Activated naive CD8-positive, alpha-beta T cell treated with anti-CD3 and anti-CD28 coated beads for 36 hours (primary cell): ENCODE measurements around the gene IL2RG. TPM values are rescaled to one million over a fixed set of nuclear protein-coding genes. Genes with fewer than 3 reads are reported as not detected.

Experiments used
- DNase-seq: peaks from one replicate; pipeline ENCODE4 v3.0.0; 2021
- H3K27ac Mint-ChIP-seq: one replicate; pipeline ENCODE4 v1.8.0; 2022; ENCODE audit warnings: mild to moderate bottlenecking, moderate library complexity, mixed read lengths
- H3K27me3 Mint-ChIP-seq: one replicate; pipeline ENCODE4 v1.8.0; 2022; ENCODE audit warnings: mild to moderate bottlenecking, mixed read lengths
- H3K36me3 Mint-ChIP-seq: one replicate; pipeline ENCODE4 v1.8.0; 2021; ENCODE audit warnings: mild to moderate bottlenecking, mixed read lengths
- H3K4me1 Mint-ChIP-seq: one replicate; pipeline ENCODE4 v1.8.0; 2021; ENCODE audit warnings: mixed read lengths
- H3K4me3 Mint-ChIP-seq: one replicate; pipeline ENCODE4 v1.8.0; 2022; ENCODE audit warnings: mild to moderate bottlenecking, moderate library complexity, mixed read lengths
- H3K9me3 Mint-ChIP-seq: one replicate; pipeline ENCODE4 v1.8.0; 2022; ENCODE audit warnings: mixed read lengths
- total RNA-seq, 2 experiments: library from RNA; stranded (reverse); gene quantifications; one replicate each; pipeline ENCODE4 v1.2.3, GENCODE V29; 2021

IL2RG gene
- total RNA-seq, 2 experiments from 2014 or later: 231 to 241 TPM

DNA sequence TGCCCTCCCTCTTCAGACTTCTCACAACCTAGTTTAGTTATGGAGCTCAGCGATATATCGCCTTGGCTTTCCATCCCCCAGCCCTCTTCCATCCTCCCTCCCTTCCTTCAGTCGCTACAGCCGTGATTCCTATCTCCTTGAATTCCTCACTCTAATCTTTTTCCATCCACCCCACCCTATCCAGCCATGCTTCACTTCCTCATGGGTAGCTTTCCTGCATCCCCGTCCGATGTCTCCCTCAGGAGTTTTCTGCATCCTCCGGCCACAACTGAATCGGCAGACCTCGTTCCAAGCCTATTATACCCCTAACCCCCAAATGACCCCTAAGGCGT lies 43.7 kb downstream of the IL2RG start:
- no peaks in the 10 kb centered on the region for H3K27me3 Mint-ChIP-seq
- H3K4me1 Mint-ChIP-seq: peaks cover 11% of the 10 kb centered on the region
- DNase-seq: no peak
- H3K27ac Mint-ChIP-seq: peak overlapping the region; percentile 97
- peaks cover 12% of the 10 kb centered on the region for H3K36me3 Mint-ChIP-seq
- peak overlapping the region; percentile 99 for H3K4me3 Mint-ChIP-seq
- H3K9me3 Mint-ChIP-seq: no peaks in the 10 kb centered on the region

DNA sequence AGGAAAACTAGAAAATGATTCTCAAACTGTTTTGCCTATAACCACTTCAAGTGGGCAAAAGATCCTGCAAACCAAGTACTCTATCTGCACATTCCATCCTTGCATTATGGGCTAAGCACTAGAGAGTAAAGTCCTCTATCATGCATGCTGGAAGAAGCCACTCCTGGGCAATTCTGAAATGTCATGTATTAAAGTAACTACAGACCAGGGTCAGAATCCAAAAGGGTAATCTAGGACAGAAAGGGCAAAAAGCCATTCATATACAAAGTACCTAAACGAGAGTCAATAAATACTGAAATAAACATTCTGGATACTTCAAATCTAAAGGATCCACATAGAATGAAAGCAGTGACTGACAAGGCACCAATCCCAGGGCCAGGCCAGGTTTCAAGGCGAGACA lies 44.3 kb downstream of the IL2RG start:
- Mint-ChIP-seq H3K4me3 (peak overlapping the region; percentile 99), H3K9me3 (no peaks in the 10 kb centered on the region), H3K27me3 (no peaks in the 10 kb centered on the region), H3K36me3 (peaks cover 14% of the 10 kb centered on the region), H3K27ac (peak overlapping the region; percentile 97), H3K4me1 (peaks cover 11% of the 10 kb centered on the region)
- no peak for DNase-seq

DNA sequence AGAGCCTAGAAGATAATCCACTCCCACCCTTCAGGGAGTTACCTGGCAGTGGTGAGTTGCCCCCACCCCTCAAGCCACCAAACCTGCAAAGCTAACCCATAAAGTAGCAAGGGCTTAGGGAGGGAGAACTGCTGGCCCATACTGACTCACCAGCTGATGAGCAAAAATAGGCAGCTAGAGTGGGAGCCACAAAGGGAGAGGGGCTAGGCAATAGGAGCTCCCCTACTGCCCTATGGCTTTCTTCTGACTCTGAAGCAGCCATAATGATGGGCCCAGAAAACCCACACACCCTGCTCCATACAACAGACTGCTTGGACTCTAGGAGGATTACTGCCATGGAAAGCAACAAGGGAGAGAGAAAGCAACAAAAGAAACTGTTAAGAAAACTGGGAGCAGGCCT lies 51.2 kb downstream of the IL2RG start:
- H3K36me3 Mint-ChIP-seq: peaks cover 23% of the 10 kb centered on the region
- H3K27ac Mint-ChIP-seq: no peak overlapping the region

DNA sequence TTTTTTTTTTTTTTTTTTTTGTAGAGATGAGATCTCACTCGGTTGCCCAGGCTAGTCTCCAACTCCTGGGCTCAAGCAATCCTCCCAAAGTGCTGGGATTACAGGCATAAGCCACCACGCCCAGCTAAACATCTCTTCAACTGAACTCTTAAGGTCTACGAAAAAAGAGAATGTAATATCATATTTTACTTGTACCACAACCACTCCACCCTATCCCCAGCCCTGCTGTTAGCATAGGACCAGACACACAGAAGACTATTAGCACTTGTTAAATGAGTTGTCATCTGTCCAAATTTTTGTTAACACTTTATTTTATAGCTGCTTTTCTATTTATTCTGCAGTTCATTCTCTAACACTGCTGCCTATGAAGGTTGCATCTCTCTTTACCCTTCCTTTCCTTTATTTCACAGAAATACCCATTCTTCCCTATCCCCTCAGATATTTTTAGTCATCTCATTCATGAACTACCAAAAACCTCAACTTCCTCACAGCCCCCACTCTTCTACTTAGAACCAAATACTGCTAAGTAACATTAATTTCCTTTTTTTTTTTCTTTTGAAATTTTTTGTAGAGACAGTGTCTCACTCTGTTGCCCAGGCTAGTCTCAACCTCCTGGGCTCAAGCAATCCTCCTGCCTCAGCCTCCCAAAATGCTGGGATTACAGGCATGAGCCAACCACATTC lies 53.4 kb downstream of the IL2RG start:
- no peak for DNase-seq
- no peak overlapping the region for H3K4me3 Mint-ChIP-seq
- no peak overlapping the region for H3K27ac Mint-ChIP-seq
- peaks cover 19% of the 10 kb centered on the region for H3K36me3 Mint-ChIP-seq
- no peaks in the 10 kb centered on the region for H3K9me3 Mint-ChIP-seq
- H3K27me3 Mint-ChIP-seq: no peaks in the 10 kb centered on the region
- H3K4me1 Mint-ChIP-seq: peaks cover 32% of the 10 kb centered on the region

More for the DNA sequence above, 51.2 kb downstream of the IL2RG start:
- no peak for DNase-seq
- H3K27me3 Mint-ChIP-seq: no peaks in the 10 kb centered on the region
- peaks cover 34% of the 10 kb centered on the region for H3K4me1 Mint-ChIP-seq
- no peaks in the 10 kb centered on the region for H3K9me3 Mint-ChIP-seq
- H3K4me3 Mint-ChIP-seq: no peak overlapping the region

Other genes with a start within 250 kb of the IL2RG start
- gene TEX11, start 202.9 kb downstream of the IL2RG start, total RNA-seq: not detected
- gene SLC7A3, start 180.5 kb downstream of the IL2RG start, total RNA-seq: 1 to 10 TPM; 2.9 to 3.0 TPM
- 10 to 100 TPM; 44.4 to 44.8 TPM for gene SNX12, start 43.2 kb downstream of the IL2RG start, total RNA-seq
- gene FOXO4, start 15.7 kb downstream of the IL2RG start, total RNA-seq: 1 to 10 TPM; 6.0 to 7.8 TPM
- 10 to 100 TPM in 1 of 2 experiments, 1 to 10 TPM in 1; 6.7 to 10.4 TPM for gene CXorf65, start 4.8 kb downstream of the IL2RG start, total RNA-seq
- gene MED12, start 7.0 kb upstream of the IL2RG start, total RNA-seq: 10 to 100 TPM; 43.4 to 46.4 TPM
- gene NLGN3, start 33.3 kb upstream of the IL2RG start, total RNA-seq: under 1 TPM; 0.41 to 0.58 TPM
- gene GJB1, start 111.6 kb upstream of the IL2RG start, total RNA-seq: not detected
- 10 to 100 TPM; 22.9 to 25.1 TPM for gene ZMYM3, start 142.6 kb upstream of the IL2RG start, total RNA-seq
- 100 to 1,000 TPM; 521 to 536 TPM for gene NONO, start 172.1 kb upstream of the IL2RG start, total RNA-seq
- gene ITGB1BP2, start 190.2 kb upstream of the IL2RG start, total RNA-seq: 1 to 10 TPM; 4.9 to 5.6 TPM